HCT116 (cell line): Measurements from ENCODE around the gene UBE2J2. TPM values are rescaled to one million over a fixed set of nuclear protein-coding genes. Genes with fewer than 3 reads are reported as not detected.
A peak's percentile ranks its signal among the peaks of the same experiment; 100 is the strongest.

Experiments
- ATAC-seq: fragments of 200-7000 bp; cut with Tn5 transposase; 2 replicates; pipeline ENCODE4 v1.9.1; 2020; ENCODE audit warnings: mild to moderate bottlenecking, moderate library complexity
- BruUV-seq: library from RNA; stranded (reverse); fragments of 400-500 nt; replicated peaks from 2 replicates; lab custom pipeline; 2021; lab: Mats Ljungman, UMichigan
- CTCF ChIA-PET: fragments of 300-600 bp; sonication (Branson Sonifier 250); formaldehyde crosslinking; loops from one replicate; lab custom pipeline; 2021; ENCODE audit warnings: antibody characterized with exemption; lab: Charles Lee
- POLR2A ChIA-PET: fragments of 300-600, 350-600 bp; sonication (Branson Sonifier 250); formaldehyde crosslinking; loops from one replicate; lab custom pipeline; 2021; ENCODE audit warnings: antibody characterized with exemption; lab: Charles Lee
- RAD21 ChIA-PET, 2 experiments: fragments of 300-600 bp; sonication (Branson Sonifier 250); formaldehyde crosslinking; loops; one replicate each; lab custom pipeline; 2023; ENCODE audit warnings: low total read pairs in 2 of 2; ENCODE audit not compliant: uncharacterized antibody in 2 of 2, unreplicated experiment in 2 of 2, low non-redundant PET in 1 of 2; lab: Charles Lee
- DNase-seq: peaks from one replicate; pipeline ENCODE4 v3.0.0-alpha.2; 2010; ENCODE audit warnings: low read depth, low spot score
- H2AFZ ChIP-seq: fragments of 200-600 bp; shearing (Covaris generic), sonication (generic); 2 replicates; pipeline ENCODE4 v1.6.1; 2017; ENCODE audit warnings: low read depth, mixed run types, mixed read lengths, antibody characterized with exemption, low read length; ENCODE audit not compliant: poor library complexity, severe bottlenecking
- H3K27ac ChIP-seq: 2 replicates; pipeline ENCODE4 v1.5.1; 2012; ENCODE audit warnings: low read depth, low read length
- H3K27me3 ChIP-seq: fragments of 200-600 bp; sonication (generic); 2 replicates; pipeline ENCODE4 v1.6.1; 2016; ENCODE audit warnings: mixed run types, low read length, mixed read lengths; ENCODE audit not compliant: insufficient read depth
- H3K36me3 ChIP-seq, 2 experiments: fragments of 200-500 bp in 1 of 2; fragments of 200-600 bp in 1 of 2; sonication (Bioruptor generic) in 1 of 2; sonication (generic) in 1 of 2; 2 replicates each; pipeline versions ENCODE4 v1.5.1 to v1.6.1; 2014 to 2016; ENCODE audit warnings: low read length in 2 of 2, inconsistent platforms in 1 of 2, mixed read lengths in 1 of 2, mixed run types in 1 of 2; ENCODE audit not compliant: insufficient read depth in 2 of 2, control insufficient read depth in 1 of 2
- H3K4me1 ChIP-seq, 2 experiments: fragments of 200-600 bp in 1 of 2; sonication (generic) in 1 of 2; 2 replicates each; pipeline versions ENCODE4 v1.5.1 to v1.6.1; 2012 to 2017; ENCODE audit warnings: low read length in 2 of 2, inconsistent platforms in 1 of 2, mild to moderate bottlenecking in 1 of 2, mixed read lengths in 1 of 2, mixed run types in 1 of 2, moderate library complexity in 1 of 2; ENCODE audit not compliant: insufficient read depth in 2 of 2, control insufficient read depth in 1 of 2
- H3K4me2 ChIP-seq: fragments of 200-600 bp; sonication (generic); 2 replicates; pipeline ENCODE4 v1.6.1; 2017; ENCODE audit warnings: mixed run types, low read length, mixed read lengths
- H3K4me3 ChIP-seq, 2 experiments: fragments of 200-600 bp in 1 of 2; sonication (generic) in 1 of 2; replicated peaks in 1 of 2; 2 replicates each; pipeline ENCODE4 v1.5.1; 2011 to 2016; ENCODE audit warnings: low read length in 2 of 2, control low read depth in 1 of 2, low read depth in 1 of 2, mild to moderate bottlenecking in 1 of 2, mixed read lengths in 1 of 2, mixed run types in 1 of 2
- H3K79me2 ChIP-seq: fragments of 200-600 bp; sonication (generic); 2 replicates; pipeline ENCODE4 v1.6.1; 2017; ENCODE audit warnings: mild to moderate bottlenecking, mixed run types, low read length, moderate library complexity, mixed read lengths; ENCODE audit not compliant: insufficient read depth
- H3K9ac ChIP-seq: fragments of 200-600 bp; sonication (generic); 2 replicates; pipeline ENCODE4 v1.6.1; 2016; ENCODE audit warnings: low read length, mixed read lengths
- H3K9me2 ChIP-seq: fragments of 200-600 bp; sonication (generic), shearing (Covaris generic); 2 replicates; pipeline ENCODE4 v1.6.1; 2017; ENCODE audit warnings: mixed run types, mild to moderate bottlenecking, moderate library complexity; ENCODE audit not compliant: insufficient read depth
- H3K9me3 ChIP-seq, 2 experiments: fragments of 200-500 bp in 1 of 2; fragments of 200-600 bp in 1 of 2; sonication (Bioruptor generic) in 1 of 2; sonication (generic) in 1 of 2; 2 replicates each; pipeline ENCODE4 v1.6.1; 2014 to 2017; ENCODE audit warnings: low read length in 2 of 2, mixed read lengths in 2 of 2, inconsistent platforms in 1 of 2, low read depth in 1 of 2, mild to moderate bottlenecking in 1 of 2, mixed run types in 1 of 2, moderate library complexity in 1 of 2; ENCODE audit not compliant: control insufficient read depth in 1 of 2, insufficient read depth in 1 of 2
- H4K20me1 ChIP-seq: fragments of 200-600 bp; sonication (generic), shearing (Covaris generic); 2 replicates; pipeline ENCODE4 v1.6.1; 2017; ENCODE audit warnings: mixed run types, mild to moderate bottlenecking, moderate library complexity; ENCODE audit not compliant: insufficient read depth
- CTCF ChIP-seq, 3 experiments: fragments of 200-600 bp in 1 of 3; sonication (generic) in 1 of 3; IDR thresholded peaks in 2 of 3; conservative IDR thresholded peaks in 1 of 3; 2 replicates each; pipeline ENCODE4 v1.5.1; 2012 to 2017; ENCODE audit warnings: low read depth in 2 of 3, low read length in 2 of 3, antibody characterized with exemption in 1 of 3, borderline replicate concordance in 1 of 3, control low read depth in 1 of 3, mild to moderate bottlenecking in 1 of 3, mixed read lengths in 1 of 3, mixed run types in 1 of 3, moderate library complexity in 1 of 3; ENCODE audit not compliant: insufficient read depth in 1 of 3
- EGR1 ChIP-seq: IDR thresholded peaks from 2 replicates; pipeline ENCODE4 v1.6.1; 2012; ENCODE audit warnings: low read depth
- ELF1 ChIP-seq: IDR thresholded peaks from 2 replicates; pipeline ENCODE4 v1.6.1; 2012; ENCODE audit warnings: low read depth, borderline replicate concordance
- EZH2 ChIP-seq: fragments of 200-600 bp; sonication (generic); IDR thresholded peaks from 2 replicates; pipeline ENCODE4 v1.6.1; 2017; ENCODE audit warnings: antibody characterized with exemption, mixed run types
- FOSL1 ChIP-seq: IDR thresholded peaks from 2 replicates; pipeline ENCODE4 v1.6.1; 2012; ENCODE audit warnings: low read depth
- JUND ChIP-seq: IDR thresholded peaks from 2 replicates; pipeline ENCODE4 v1.6.1; 2012
- MAX ChIP-seq: IDR thresholded peaks from 2 replicates; pipeline ENCODE4 v1.6.1; 2012
- POLR2A ChIP-seq: IDR thresholded peaks from 2 replicates; pipeline ENCODE4 v1.7.0; 2011; ENCODE audit warnings: borderline replicate concordance; ENCODE audit not compliant: insufficient read depth, insufficient read length; ENCODE audit errors: extremely low read depth
- POLR2AphosphoS5 ChIP-seq: IDR thresholded peaks from 2 replicates; pipeline ENCODE4 v1.6.1; 2011; ENCODE audit warnings: mild to moderate bottlenecking, low read depth, low read length, moderate library complexity
- SIN3A ChIP-seq: IDR thresholded peaks from 2 replicates; pipeline ENCODE4 v1.6.1; 2012; ENCODE audit warnings: low read depth
- SRF ChIP-seq: IDR thresholded peaks from 2 replicates; pipeline ENCODE4 v1.6.1; 2012; ENCODE audit warnings: low read depth
- TCF7L2 ChIP-seq: IDR thresholded peaks from 2 replicates; pipeline ENCODE4 v1.7.0; 2011; ENCODE audit warnings: borderline replicate concordance, inconsistent platforms; ENCODE audit not compliant: insufficient read depth, insufficient read length; ENCODE audit errors: extremely low read depth
- YY1 ChIP-seq: IDR thresholded peaks from 2 replicates; pipeline ENCODE4 v1.6.1; 2011; ENCODE audit warnings: low read length, low read depth, moderate library complexity, mild to moderate bottlenecking; ENCODE audit not compliant: insufficient replicate concordance; ENCODE audit errors: extremely low read depth
- ZBTB33 ChIP-seq: IDR thresholded peaks from 2 replicates; pipeline ENCODE4 v1.6.1; 2011; ENCODE audit warnings: mild to moderate bottlenecking, low read length, moderate library complexity; ENCODE audit not compliant: insufficient replicate concordance; ENCODE audit errors: extremely low read depth
- intact Hi-C: fragments of 100-400 bp; cut with micrococcal nuclease; formaldehyde crosslinking; loops from 2 replicates; pipeline ENCODE4 v1.10.0; 2022
- total RNA-seq: library from RNA; stranded (reverse); gene quantifications from one replicate; pipeline ENCODE4 v1.2.1, GENCODE V29; 2021; ENCODE audit not compliant: unreplicated experiment

The UBE2J2 gene
- total RNA-seq, 1 experiment from 2014 or later, result 67.7 TPM

GRCh38 chr1:1274931-1275431, 1.3 kb upstream of the UBE2J2 start:
- ChIA-PET POLR2A (no interaction called here), RAD21 (no interaction called here)
- Histone ChIP-seq H3K4me1 (peaks cover 15 to 37% of the 10 kb centered on the region in 2 experiments; a peak in 3 of 4 replicates), H3K27ac (peak overlapping the region; percentile 71; the same call in 1 of the 2 replicates), H3K4me2 (peak overlapping the region; percentile 87), H3K79me2 (peaks cover 35% of the 10 kb centered on the region), H3K36me3 (peaks cover 0 to 4% of the 10 kb centered on the region in 2 experiments; a peak in 1 of 4 replicates), H3K9me2 (no peaks in the 10 kb centered on the region), H3K27me3 (no peaks in the 10 kb centered on the region), H3K4me3 (peak overlapping the region; percentile 87 to 95; a peak in 3 of 4 replicates), H2AFZ (no peak overlapping the region), H3K9me3 (no peaks in the 10 kb centered on the region), H3K9ac (no peak overlapping the region; the same call in 1 of the 2 replicates)
- DNase-seq, result no peak
- BruUV-seq, result no TSS peak
- no peak for ATAC-seq
- intact Hi-C loops, result no loop called here
- TF ChIP-seq EGR1, result no peak
- TF ChIP-seq ZBTB33, result no peak
- no peak for TF ChIP-seq EZH2
- no peak for TF ChIP-seq SIN3A
- no peak for TF ChIP-seq FOSL1
- TF ChIP-seq YY1, result no peak
- no peak for TF ChIP-seq MAX
- no peak for TF ChIP-seq SRF
- no peak for TF ChIP-seq POLR2AphosphoS5
- TF ChIP-seq CTCF (IDR thresholded peaks at IDR 0.05 in 2 of 3, conservative IDR thresholded peaks at IDR 0.05 in 1 of 3; ENCODE audit: borderline replicate concordance in 1 of 3, insufficient read depth in 1 of 3, low read depth in 2 of 3, low read length in 2 of 3), result no peak
- no peak for TF ChIP-seq TCF7L2
- TF ChIP-seq POLR2A, result no peak
- TF ChIP-seq ELF1, result no peak
- TF ChIP-seq JUND, result no peak
- TF ChIP-seq, all 23 proteins: peak for 0
- CTCF ChIA-PET, result no interaction called here
- H4K20me1 ChIP-seq, result no peaks in the 10 kb centered on the region
